ENCODE results near the gene TNMD. TPM values are rescaled to one million over a fixed set of nuclear protein-coding genes. Genes with fewer than 3 reads are reported as not detected.

Gene TNMD
- total and polyA plus RNA-seq, 7 donors, result 0.38 to 1.8 TPM; not detected in 5

GRCh38 chrX:100625985-100626491 lies 41.3 kb downstream of the TNMD start:
- WGBS, 2 donors, result 49 to 83% methylated on average over 5 of the region's 5 CpGs
- Histone ChIP-seq H3K27ac (no peak overlapping the region), H3K4me1 (no peaks in the 10 kb centered on the region), H3K27me3 (no peaks in the 10 kb centered on the region), H3K9me3 (no peaks in the 10 kb centered on the region), H3K4me3 (no peak overlapping the region), H3K36me3 (no peaks in the 10 kb centered on the region)
- intact Hi-C loops (cut with DNase I), result no loop called here
- DNase-seq, result no peak
- no peak for TF ChIP-seq POLR2A (IDR thresholded peaks at IDR 0.05)
- no peak for TF ChIP-seq EP300 (IDR thresholded peaks at IDR 0.05)
- no peak for TF ChIP-seq POLR2AphosphoS5 (IDR thresholded peaks at IDR 0.05)
- no peak for TF ChIP-seq CTCF (IDR thresholded peaks at IDR 0.05)

- intact Hi-C loops (cut with DNase I), result loop anchor here (10.0 kb wide), 1 partner anchor 120 kb away; no protein-coding TSS in a partner anchor
- TF ChIP-seq CTCF (IDR thresholded peaks at IDR 0.05) (no peak), POLR2AphosphoS5 (IDR thresholded peaks at IDR 0.05) (no peak), EP300 (IDR thresholded peaks at IDR 0.05) (no peak), POLR2A (IDR thresholded peaks at IDR 0.05) (no peak)
- H3K27ac ChIP-seq, result no peak overlapping the region
- DNase-seq, result no peak
- no peaks in the 10 kb centered on the region for H3K27me3 ChIP-seq
- H3K4me1 ChIP-seq, result peaks cover 0 to 6% (median 0%) of the 10 kb centered on the region in 4 donors
- WGBS, 2 donors, result 33 to 69% methylated on average over 5 of the region's 5 CpGs
- H3K9me3 ChIP-seq, result no peaks in the 10 kb centered on the region
- no peaks in the 10 kb centered on the region for H3K36me3 ChIP-seq
- H3K4me3 ChIP-seq, result no peak overlapping the region
Measured at GRCh38 chrX:100635040-100635439, 50.3 kb downstream of the TNMD start.

- peaks cover 0 to 6% (median 0%) of the 10 kb centered on the region in 4 donors for H3K4me1 ChIP-seq
- H3K4me3 ChIP-seq, result peak overlapping the region; percentile 34 to 58 (median 50)
- H3K27me3 ChIP-seq, result no peaks in the 10 kb centered on the region
- intact Hi-C loops (cut with DNase I), result loop anchor here (10.0 kb wide), 1 partner anchor 121 kb away; no protein-coding TSS in a partner anchor
- no peaks in the 10 kb centered on the region for H3K9me3 ChIP-seq
- 7 to 37% methylated on average over 8 of the region's 8 CpGs for WGBS, 2 donors
- no peak for DNase-seq
- H3K36me3 ChIP-seq, result no peaks in the 10 kb centered on the region
- TF ChIP-seq CTCF (IDR thresholded peaks at IDR 0.05), result no peak
- TF ChIP-seq EP300 (IDR thresholded peaks at IDR 0.05), result no peak
- no peak for TF ChIP-seq POLR2A (IDR thresholded peaks at IDR 0.05)
- TF ChIP-seq POLR2AphosphoS5 (IDR thresholded peaks at IDR 0.05), result no peak
- peak overlapping the region; percentile 56 to 69 (median 58) for H3K27ac ChIP-seq
Measured at GRCh38 chrX:100635989-100636320, 51.2 kb downstream of the TNMD start.

GRCh38 chrX:100636321-100636991 lies 51.7 kb downstream of the TNMD start, which contains the start of gene TSPAN6:
TSS of gene TSPAN6 (minus strand) at chrX:100636806. CDS start at chrX:100636694, 112 bp downstream.
- 2 to 5% methylated on average over 51 of the region's 51 CpGs for WGBS, 2 donors
- H3K27me3 ChIP-seq, result no peaks in the 10 kb centered on the region
- H3K4me3 ChIP-seq, result peak within 1 kb of the TSS; percentile 34 to 58 (median 50)
- peak within 1 kb of the TSS; percentile 56 to 69 (median 58) for H3K27ac ChIP-seq
- peak in 2 of 4 experiments; percentile 8 to 44 for TF ChIP-seq CTCF (IDR thresholded peaks at IDR 0.05)
- peak in 1 of 4 donors; percentile 46 for TF ChIP-seq POLR2AphosphoS5 (IDR thresholded peaks at IDR 0.05)
- TF ChIP-seq POLR2A (IDR thresholded peaks at IDR 0.05), result no peak
- no peak for TF ChIP-seq EP300 (IDR thresholded peaks at IDR 0.05)
- H3K36me3 ChIP-seq, result no peaks in the 10 kb centered on the region
- no peaks in the 10 kb centered on the region for H3K9me3 ChIP-seq
- H3K4me1 ChIP-seq, result peaks cover 0 to 6% (median 0%) of the 10 kb centered on the region in 4 donors
- intact Hi-C loops (cut with DNase I), result loop anchor here (10.0 kb wide), 1 partner anchor 122 kb away; no protein-coding TSS in a partner anchor
- DNase-seq, result peak; percentile 84

Data from sigmoid colon (tissue), 7 donors.